ENCODE results near the gene KCTD5.

DNA sequence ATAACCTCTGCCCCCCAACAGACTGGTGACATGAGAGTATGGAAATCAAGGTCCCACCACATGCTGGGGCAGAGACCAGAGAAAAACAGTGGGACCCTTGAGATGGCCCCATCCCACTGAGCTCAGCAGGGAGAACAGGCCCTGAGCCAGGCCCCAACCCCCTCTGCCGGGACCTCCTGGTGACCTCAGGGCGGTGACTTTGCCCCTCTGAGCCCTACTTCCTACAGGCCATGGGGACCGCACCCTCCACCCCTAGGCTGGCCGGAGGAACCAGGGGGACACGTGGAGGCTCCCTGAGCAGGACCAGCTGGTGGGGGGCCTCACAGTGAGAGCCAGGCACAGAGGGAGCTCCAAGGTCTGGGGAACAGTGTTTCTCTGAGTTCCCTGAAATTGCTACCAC lies 56.3 kb downstream of the KCTD5 start:
- TF ChIP-seq POLR2A (IDR thresholded peaks at IDR 0.05) (no peak), POLR2AphosphoS5 (IDR thresholded peaks at IDR 0.05) (no peak)
- TF ChIP-seq, protein P1, sequence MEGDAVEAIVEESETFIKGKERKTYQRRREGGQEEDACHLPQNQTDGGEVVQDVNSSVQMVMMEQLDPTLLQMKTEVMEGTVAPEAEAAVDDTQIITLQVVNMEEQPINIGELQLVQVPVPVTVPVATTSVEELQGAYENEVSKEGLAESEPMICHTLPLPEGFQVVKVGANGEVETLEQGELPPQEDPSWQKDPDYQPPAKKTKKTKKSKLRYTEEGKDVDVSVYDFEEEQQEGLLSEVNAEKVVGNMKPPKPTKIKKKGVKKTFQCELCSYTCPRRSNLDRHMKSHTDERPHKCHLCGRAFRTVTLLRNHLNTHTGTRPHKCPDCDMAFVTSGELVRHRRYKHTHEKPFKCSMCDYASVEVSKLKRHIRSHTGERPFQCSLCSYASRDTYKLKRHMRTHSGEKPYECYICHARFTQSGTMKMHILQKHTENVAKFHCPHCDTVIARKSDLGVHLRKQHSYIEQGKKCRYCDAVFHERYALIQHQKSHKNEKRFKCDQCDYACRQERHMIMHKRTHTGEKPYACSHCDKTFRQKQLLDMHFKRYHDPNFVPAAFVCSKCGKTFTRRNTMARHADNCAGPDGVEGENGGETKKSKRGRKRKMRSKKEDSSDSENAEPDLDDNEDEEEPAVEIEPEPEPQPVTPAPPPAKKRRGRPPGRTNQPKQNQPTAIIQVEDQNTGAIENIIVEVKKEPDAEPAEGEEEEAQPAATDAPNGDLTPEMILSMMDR (IDR thresholded peaks at IDR 0.05): no peak

Data from prostate gland (tissue), 2 donors.